Hepatic stellate cell (primary cell): ENCODE results near the gene PTHLH.

Experiments used
- DNase-seq: peaks from one replicate; pipeline ENCODE4 v3.0.0; 2011; ENCODE audit warnings: low spot score

The PTHLH gene

GRCh38 chr12:27974735-27975221 lies 2.2 kb upstream of the PTHLH start:
- DNase-seq = no peak

GRCh38 chr12:27973487-27973890 lies 956 bp upstream of the PTHLH start:
- DNase-seq = no peak

DNA sequence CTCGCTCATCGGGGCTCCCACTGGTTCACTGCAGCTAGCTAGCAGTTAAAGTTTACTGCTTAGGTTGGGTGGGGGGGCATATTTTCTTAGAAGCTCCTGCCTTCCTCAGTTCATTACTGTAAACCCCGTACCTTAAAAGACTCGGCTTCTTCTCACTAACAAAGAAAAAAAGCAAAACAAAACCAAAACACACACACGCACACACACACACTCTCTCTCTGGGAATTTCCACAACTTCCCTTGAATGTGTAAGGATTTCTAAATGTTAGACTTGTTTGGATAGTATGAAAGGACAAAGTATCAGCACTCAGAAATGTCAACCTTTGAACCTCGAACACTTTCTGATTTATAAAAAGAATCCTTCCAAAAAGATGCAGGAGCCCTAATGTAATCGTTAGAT lies 927 bp downstream of the PTHLH start:
- no peak for DNase-seq

GRCh38 chr12:27971121-27971489 lies 1.4 kb downstream of the PTHLH start:
- DNase-seq = no peak

DNA sequence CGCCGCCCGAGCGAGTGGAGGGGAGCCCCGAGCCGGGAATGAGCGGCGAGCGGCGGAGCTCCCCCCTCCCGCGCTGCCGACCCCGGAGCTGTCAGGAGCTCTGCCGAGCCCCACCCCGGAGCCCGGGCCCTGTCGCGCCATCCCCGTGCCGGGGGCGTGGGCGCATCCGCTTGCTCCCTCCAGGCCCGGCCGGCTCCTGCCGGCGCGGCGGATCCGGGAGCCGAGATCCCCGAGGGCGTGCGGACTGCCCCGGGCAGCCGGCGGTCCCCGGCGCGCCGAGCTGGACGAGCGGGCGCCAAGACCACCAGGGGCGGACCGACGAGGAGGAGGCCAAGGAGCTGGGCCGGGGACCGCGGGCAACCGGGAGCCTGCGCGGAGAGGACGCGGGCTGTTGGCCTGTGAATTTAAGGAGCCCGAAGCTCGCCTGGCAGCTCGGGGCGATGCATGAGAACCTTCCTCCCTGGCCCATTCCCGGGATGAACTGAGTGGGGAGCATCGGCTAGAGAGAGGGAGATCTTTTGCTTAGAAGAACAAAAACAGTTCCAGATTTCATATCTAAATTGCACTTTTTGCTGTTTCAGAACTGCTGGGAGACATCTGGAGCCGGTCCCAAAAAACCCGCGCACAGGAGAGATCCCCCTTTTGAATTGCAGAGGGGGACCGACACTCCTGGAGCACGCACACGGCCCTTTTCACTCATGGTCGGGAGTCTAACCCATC lies 2.0 kb downstream of the PTHLH start:
- DNase-seq = peak; percentile 50

DNA sequence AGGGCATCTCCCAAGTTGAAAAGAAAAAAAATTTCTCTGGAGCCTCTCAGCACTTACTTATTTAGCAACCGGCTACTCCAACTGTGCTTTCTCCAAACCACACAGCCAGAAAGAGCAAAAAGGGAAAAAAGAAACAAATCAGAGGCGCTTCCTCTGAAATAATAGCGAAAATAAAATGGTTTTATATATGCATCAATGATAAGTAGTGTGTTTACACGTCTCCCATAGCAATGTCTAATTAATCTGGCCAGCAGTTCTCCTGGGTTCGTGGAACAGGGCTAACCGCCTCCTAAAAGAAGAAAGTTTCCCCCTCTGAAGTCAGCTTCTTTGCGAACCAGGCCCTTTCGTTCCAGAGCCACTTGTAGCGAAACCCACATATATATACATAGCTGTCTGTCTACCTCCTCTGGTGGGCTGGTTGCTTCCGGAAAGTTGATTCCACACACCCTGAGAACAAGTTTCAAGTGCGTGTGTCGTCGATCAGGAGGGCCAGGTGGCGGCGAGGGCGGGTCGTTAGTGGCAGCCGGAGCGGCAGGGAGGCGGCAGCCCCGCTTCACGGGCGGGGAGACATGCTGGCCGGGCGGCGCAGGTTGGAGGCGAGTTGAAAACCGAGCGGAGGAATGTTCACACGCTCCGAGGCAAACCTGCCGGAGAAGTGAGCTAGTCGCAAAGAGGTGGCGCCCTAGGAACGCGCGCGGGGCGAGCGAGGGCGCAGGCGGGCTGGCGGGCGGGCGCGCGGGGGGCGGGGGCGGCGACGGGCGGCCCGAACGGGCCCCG lies 2.7 kb downstream of the PTHLH start:
- DNase-seq = peak; percentile 55

- DNase-seq = peak; percentile 53
These were observed 3.4 kb downstream of the PTHLH start for GRCh38 chr12:27968972-27969623.

DNA sequence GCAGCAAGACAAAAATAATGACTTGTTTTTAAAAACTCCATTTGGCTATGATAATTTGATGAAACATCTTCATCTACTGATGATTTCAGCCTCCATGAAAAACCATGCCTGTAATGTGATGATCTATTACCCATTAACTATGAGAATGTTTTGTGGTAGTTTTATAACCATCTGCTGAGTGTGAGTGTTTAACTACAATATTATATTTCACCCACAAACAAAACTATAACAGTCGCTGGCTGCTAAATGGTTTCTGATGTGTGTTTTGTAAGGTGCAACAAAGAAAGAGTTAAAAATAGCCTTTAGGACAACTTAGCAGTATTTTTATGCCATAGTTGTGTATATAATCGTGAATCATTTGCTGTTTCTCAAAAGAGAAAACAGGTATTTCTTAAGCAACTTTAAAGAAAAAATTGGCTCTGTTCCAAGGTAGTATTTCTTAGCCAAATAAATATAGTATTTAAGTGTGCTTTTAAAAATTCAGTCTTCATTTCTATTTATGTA lies 4.9 kb downstream of the PTHLH start:
- no peak for DNase-seq

GRCh38 chr12:27966870-27967269 lies 5.7 kb downstream of the PTHLH start:
- peak; percentile 92 for DNase-seq

DNA sequence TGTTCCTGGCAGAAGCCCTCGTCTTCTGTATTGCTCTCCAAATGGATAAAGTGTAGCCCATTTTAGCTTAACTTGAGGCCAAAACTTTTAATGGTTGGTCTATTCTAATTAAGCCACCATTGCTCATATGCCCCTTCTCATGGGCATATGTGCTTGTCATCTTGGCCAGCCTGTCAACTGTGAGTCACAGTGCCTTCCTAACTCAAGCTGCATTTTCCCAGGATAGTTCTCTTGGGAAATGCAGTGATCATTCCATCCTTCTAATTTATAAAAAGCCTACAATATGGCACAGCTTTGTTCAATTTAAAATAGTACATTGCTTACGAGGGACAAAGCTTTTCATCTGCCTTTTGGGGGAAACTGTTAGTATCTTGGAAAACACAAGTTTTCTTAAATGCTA lies 6.6 kb downstream of the PTHLH start:
- DNase-seq = no peak

GRCh38 chr12:27965411-27965810 lies 7.1 kb downstream of the PTHLH start:
- DNase-seq = peak; percentile 26

- DNase-seq = no peak
These were observed 8.4 kb downstream of the PTHLH start for GRCh38 chr12:27964123-27964522.

DNA sequence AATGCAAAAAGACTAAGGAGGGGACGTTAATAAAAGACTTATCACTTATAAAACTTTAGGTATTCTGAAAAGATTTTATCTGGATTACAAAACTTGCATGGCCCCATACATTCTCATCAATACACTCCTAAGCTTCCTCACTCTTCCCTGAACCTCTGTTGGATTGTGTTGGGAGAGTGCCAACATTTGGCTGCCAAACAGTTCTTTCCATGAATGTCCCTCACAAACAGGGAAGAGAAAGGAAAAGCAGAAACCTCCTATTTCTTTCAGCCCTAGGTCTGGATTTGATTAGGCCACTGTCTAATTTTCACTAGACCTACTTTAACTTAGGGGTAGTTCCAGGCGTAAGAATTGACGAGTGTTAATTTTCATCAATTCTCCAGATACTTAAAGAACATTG lies 11.7 kb downstream of the PTHLH start:
- DNase-seq = no peak

- DNase-seq = no peak
These were observed 13.9 kb downstream of the PTHLH start for GRCh38 chr12:27958675-27959074.

DNA sequence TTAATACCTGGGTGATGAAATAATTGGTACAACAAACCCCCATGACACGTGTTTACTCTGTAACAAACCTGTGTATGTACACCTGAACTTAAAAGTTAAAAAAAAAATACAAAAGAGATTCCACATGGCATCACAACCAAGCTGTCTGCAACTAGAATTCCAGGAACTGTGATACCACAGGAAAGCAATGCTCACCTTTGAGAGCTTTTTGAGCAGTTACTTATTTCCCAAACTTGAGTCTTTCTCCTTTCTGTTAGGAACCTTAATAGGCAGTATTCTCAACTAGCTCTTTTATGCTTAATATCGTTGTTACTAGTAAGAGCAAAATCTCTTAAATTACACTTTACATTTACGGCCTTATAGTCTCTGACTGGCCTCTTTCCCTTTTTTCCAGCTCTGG lies 15.2 kb downstream of the PTHLH start:
- no peak for DNase-seq

DNA sequence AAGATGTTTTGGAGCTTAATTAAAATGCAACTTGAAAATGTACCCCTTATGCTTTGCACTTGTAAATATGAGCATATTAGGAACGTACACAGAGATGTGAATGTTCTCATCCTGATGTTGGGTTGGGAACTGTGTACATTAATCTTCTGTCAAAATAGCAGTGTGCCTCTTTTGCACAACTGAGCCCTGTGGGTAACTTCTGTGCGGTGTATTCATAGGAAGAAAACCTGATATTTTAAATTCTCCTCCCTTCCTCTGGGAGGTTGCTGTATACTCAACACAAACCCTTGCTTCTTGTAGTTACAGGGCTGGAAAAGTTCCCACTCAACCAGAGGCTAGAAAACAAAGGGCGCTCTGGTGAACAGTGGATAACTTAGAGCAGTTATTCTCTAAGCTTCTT lies 18.7 kb downstream of the PTHLH start:
- DNase-seq = no peak

- no peak for DNase-seq
These were observed 19.2 kb downstream of the PTHLH start for GRCh38 chr12:27953348-27953747.

DNA sequence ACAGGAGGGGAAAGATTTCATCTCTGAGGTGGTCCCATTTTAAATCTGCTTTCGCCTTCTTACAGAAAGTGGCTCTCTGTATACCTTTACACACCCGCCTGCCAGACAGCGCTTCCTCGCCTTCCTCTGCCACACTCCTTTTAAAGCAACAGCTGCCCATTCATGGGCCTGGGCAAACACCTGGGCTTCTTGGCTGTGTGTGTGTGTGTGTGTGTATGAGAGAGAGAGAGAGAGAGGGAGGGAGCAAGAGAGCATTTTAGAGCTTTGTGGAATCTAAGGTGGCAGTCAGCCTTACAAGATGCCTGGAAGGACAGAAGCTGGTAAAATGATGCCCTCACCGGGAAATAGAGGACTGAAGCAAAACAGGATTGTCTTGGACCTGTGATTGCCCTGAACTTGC lies 20.0 kb downstream of the PTHLH start:
- DNase-seq = no peak

DNA sequence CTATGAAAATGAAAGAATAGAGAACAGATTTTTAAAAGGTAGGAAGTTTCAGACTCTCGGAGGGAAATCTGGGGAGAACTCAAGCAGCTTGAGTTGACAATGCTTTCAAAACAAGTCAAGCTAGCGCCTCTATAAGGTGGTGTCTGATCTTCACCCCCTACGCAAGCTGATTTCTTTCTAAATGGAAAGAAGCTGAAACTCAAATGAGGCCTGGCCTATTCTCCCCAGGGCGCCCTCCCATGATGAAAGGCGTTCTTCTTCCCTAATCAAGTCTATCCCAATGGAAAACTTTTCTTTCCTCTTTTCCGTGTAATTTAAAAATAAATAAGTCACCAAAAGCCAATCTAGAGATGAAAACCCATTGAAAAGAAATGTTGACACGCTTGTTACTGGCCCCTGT lies 20.6 kb downstream of the PTHLH start:
- no peak for DNase-seq

DNA sequence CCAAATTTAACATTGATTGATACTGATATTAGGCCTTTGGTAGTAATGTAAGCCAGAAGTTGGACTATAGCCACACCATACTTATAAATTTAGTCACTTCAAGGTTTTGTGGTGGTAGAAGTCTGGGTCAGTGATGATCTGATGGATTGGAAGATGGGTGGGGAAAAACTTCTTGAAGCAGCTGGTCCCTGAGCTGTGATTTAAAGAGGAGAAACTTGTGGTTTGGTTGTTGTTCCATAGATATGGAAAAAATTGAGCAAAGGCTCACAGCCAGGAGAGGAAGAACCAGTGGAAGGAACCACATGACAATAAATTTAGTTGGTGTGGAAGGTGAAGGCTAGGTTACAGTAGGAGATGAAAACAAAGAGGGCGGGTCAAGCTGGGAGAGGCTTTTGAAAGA lies 26.1 kb downstream of the PTHLH start:
- DNase-seq = no peak

GRCh38 chr12:27940756-27941402 lies 31.7 kb downstream of the PTHLH start:
- DNase-seq = peak; percentile 46

DNA sequence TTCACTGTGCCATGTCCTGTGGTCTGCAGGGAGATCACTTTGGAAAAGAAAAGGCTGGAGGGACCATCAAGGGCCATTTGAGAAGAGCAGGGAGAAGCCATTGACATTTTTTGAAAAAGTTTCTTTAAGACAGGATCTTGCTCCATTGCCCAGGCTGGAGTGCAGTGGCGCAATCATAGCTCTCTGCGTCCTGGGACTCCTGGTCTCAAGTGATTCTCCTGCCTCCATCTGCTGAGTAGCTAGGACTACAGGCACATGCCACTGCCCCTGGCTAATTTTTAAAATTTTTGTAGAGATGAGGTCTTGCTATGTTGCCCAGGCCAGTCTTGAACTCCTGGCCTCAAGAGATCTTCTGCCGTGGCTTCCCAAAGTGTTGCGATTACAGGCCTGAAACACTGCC lies 32.3 kb downstream of the PTHLH start:
- DNase-seq = no peak
